IMR-90 (cell line): ENCODE measurements around the gene CBX6.
"Not testable (repeated sequence)": the region's sequence is repeated elsewhere in the genome, so short reads cannot be mapped to it uniquely, and the experiment has no call there.

Source experiments
- BHLHE40 ChIP-seq: fragments of 150-350 bp; IDR thresholded peaks from 2 replicates; pipeline ENCODE4 v1.6.1; 2016; ENCODE audit warnings: mild to moderate bottlenecking, low read depth, low read length
- CTCF ChIP-seq: conservative IDR thresholded peaks from 2 replicates; pipeline ENCODE4 v1.5.1; 2012; ENCODE audit warnings: mild to moderate bottlenecking, low read depth, low read length, improper control_type of control experiment
- ELK1 ChIP-seq: fragments of 150-350 bp; IDR thresholded peaks from 2 replicates; pipeline ENCODE4 v1.6.1; 2016; ENCODE audit warnings: low read depth, mild to moderate bottlenecking, low read length, moderate library complexity, borderline replicate concordance
- FOS ChIP-seq: fragments of 150-350 bp; IDR thresholded peaks from 2 replicates; pipeline ENCODE4 v1.6.1; 2016; ENCODE audit warnings: low read depth, low read length
- MAZ ChIP-seq: IDR thresholded peaks from 2 replicates; pipeline ENCODE4 v1.6.1; 2012; ENCODE audit warnings: low read depth, mild to moderate bottlenecking, low read length, improper control_type of control experiment, moderate library complexity, borderline replicate concordance
- POLR2A ChIP-seq: IDR thresholded peaks from 2 replicates; pipeline ENCODE4 v1.6.1; 2012; ENCODE audit warnings: mild to moderate bottlenecking, low read depth, low read length
- RAD21 ChIP-seq: IDR thresholded peaks from 2 replicates; pipeline ENCODE4 v1.6.1; 2012; ENCODE audit warnings: low read length, improper control_type of control experiment
- RFX5 ChIP-seq: IDR thresholded peaks from 2 replicates; pipeline ENCODE4 v1.8.0; 2012; ENCODE audit warnings: low read depth, mild to moderate bottlenecking, low read length, moderate library complexity
- SMC3 ChIP-seq: fragments of 150-350 bp; IDR thresholded peaks from 2 replicates; pipeline ENCODE4 v1.6.1; 2016; ENCODE audit warnings: low read depth, mild to moderate bottlenecking, antibody characterized with exemption, low read length, moderate library complexity

DNA sequence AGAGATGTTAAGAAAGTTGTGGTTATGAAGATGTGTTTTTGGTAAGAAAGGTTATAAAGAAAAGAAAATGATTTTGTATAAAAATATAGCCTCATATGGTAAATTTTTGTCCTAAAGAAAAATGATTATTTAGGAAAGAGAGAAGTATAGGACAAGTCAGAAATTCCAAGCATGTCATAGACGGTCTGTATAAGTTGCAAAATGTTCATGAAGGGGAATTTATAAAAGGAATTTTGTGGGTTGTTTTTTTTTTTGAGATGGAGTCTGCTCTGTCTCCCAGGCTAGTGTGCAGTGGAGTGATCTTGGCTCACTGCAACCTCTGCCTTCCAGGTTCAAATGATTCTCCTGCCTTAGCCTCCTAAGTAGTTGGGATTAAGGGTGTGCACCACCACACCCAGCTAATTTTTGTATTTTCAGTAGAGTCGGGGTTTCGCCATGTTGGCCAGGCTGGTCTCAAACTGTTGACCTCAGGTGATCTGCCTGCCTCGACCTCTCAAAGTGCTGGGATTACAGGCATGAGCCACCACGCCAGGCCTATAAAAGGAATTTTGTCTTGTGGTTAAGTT, 32.1 kb upstream of the CBX6 start:
- TF ChIP-seq CTCF, BHLHE40, SMC3, RFX5, POLR2A, FOS, ELK1, RAD21, MAZ: not testable (repeated sequence)
